ENCODE results near the gene SPTSSA. TPM values are rescaled to one million over a fixed set of nuclear protein-coding genes. Genes with fewer than 3 reads are reported as not detected.
"Not testable (repeated sequence)": the region's sequence is repeated elsewhere in the genome, so short reads cannot be mapped to it uniquely, and the experiment has no call there.

Gene SPTSSA
- polyA plus RNA-seq (2012; ENCODE audit: low read depth, missing spikeins) = 12.9 TPM

- TF ChIP-seq TAF1 (IDR thresholded peaks at IDR 0.05; ENCODE audit: low read depth, low read length) (peak; percentile 84; the same call in 1 of the 2 replicates), POLR2A (IDR thresholded peaks at IDR 0.05; ENCODE audit: low read depth, low read length) (peak; percentile 95), POLR2AphosphoS5 (IDR thresholded peaks at IDR 0.05; ENCODE audit: low read depth, low read length) (peak; percentile 94), SPI1 (IDR thresholded peaks at IDR 0.05; ENCODE audit: low read depth, low read length) (no peak), PAX5 (IDR thresholded peaks at IDR 0.05; ENCODE audit: insufficient read depth, low read length, severe bottlenecking) (no peak), POU2F2 (IDR thresholded peaks at IDR 0.05; ENCODE audit: low read depth, low read length) (0 out of 2 replicates have a peak, but pooled peaks have one; percentile 55)
- DNase-seq (ENCODE audit: insufficient read length, low spot score) (peak; percentile 96), FAIRE-seq (peak; percentile 92)
Measured at GRCh38 chr14:34462132-34462893, at the start of gene SPTSSA. Gene SPTSSA, minus strand, starts transcription at chr14:34462240. Its CDS starts 33 bp downstream, at chr14:34462207.

- no peak for FAIRE-seq
Measured at GRCh38 chr14:34507884-34508283, 45.8 kb upstream of the SPTSSA start.

GRCh38 chr14:34507459-34507858, 45.4 kb upstream of the SPTSSA start:
- DNase-seq (ENCODE audit: insufficient read length, low spot score) = no peak
- no peak for FAIRE-seq
- TF ChIP-seq POLR2A (IDR thresholded peaks at IDR 0.05; ENCODE audit: low read depth, low read length) (no peak), PAX5 (IDR thresholded peaks at IDR 0.05; ENCODE audit: insufficient read depth, low read length, severe bottlenecking) (no peak), SPI1 (IDR thresholded peaks at IDR 0.05; ENCODE audit: low read depth, low read length) (no peak), POLR2AphosphoS5 (IDR thresholded peaks at IDR 0.05; ENCODE audit: low read depth, low read length) (no peak), TAF1 (IDR thresholded peaks at IDR 0.05; ENCODE audit: low read depth, low read length) (no peak), POU2F2 (IDR thresholded peaks at IDR 0.05; ENCODE audit: low read depth, low read length) (no peak)

More at GRCh38 chr14:34507884-34508283, 45.8 kb upstream of the SPTSSA start:
- TF ChIP-seq TAF1 (IDR thresholded peaks at IDR 0.05; ENCODE audit: low read depth, low read length) (no peak), POU2F2 (IDR thresholded peaks at IDR 0.05; ENCODE audit: low read depth, low read length) (no peak), PAX5 (IDR thresholded peaks at IDR 0.05; ENCODE audit: insufficient read depth, low read length, severe bottlenecking) (no peak), SPI1 (IDR thresholded peaks at IDR 0.05; ENCODE audit: low read depth, low read length) (no peak), POLR2AphosphoS5 (IDR thresholded peaks at IDR 0.05; ENCODE audit: low read depth, low read length) (no peak), POLR2A (IDR thresholded peaks at IDR 0.05; ENCODE audit: low read depth, low read length) (no peak)
- no peak for DNase-seq (ENCODE audit: insufficient read length, low spot score)

- FAIRE-seq; DNase-seq (ENCODE audit: insufficient read length, low spot score): not testable (repeated sequence)
Measured at GRCh38 chr14:34505124-34505491, 43.1 kb upstream of the SPTSSA start.

- DNase-seq (ENCODE audit: insufficient read length, low spot score); FAIRE-seq: not testable (repeated sequence)
Measured at GRCh38 chr14:34504027-34504426, 42.0 kb upstream of the SPTSSA start.

- TF ChIP-seq TAF1 (IDR thresholded peaks at IDR 0.05; ENCODE audit: low read depth, low read length) = no peak
- TF ChIP-seq POLR2A (IDR thresholded peaks at IDR 0.05; ENCODE audit: low read depth, low read length) = no peak
- TF ChIP-seq POU2F2 (IDR thresholded peaks at IDR 0.05; ENCODE audit: low read depth, low read length) = no peak
- TF ChIP-seq SPI1 (IDR thresholded peaks at IDR 0.05; ENCODE audit: low read depth, low read length) = no peak
- no peak for TF ChIP-seq POLR2AphosphoS5 (IDR thresholded peaks at IDR 0.05; ENCODE audit: low read depth, low read length)
- no peak for TF ChIP-seq PAX5 (IDR thresholded peaks at IDR 0.05; ENCODE audit: insufficient read depth, low read length, severe bottlenecking)
- DNase-seq (ENCODE audit: insufficient read length, low spot score) (no peak), FAIRE-seq (no peak)
Measured at GRCh38 chr14:34502545-34503225, 40.6 kb upstream of the SPTSSA start.

GRCh38 chr14:34502001-34502400, 40.0 kb upstream of the SPTSSA start:
- TF ChIP-seq TAF1 (IDR thresholded peaks at IDR 0.05; ENCODE audit: low read depth, low read length) = no peak
- FAIRE-seq (no peak), DNase-seq (ENCODE audit: insufficient read length, low spot score) (no peak)

GRCh38 chr14:34501004-34501580, 39.1 kb upstream of the SPTSSA start:
- DNase-seq (ENCODE audit: insufficient read length, low spot score) (no peak), FAIRE-seq (no peak)
- TF ChIP-seq SPI1 (IDR thresholded peaks at IDR 0.05; ENCODE audit: low read depth, low read length) = no peak
- TF ChIP-seq POU2F2 (IDR thresholded peaks at IDR 0.05; ENCODE audit: low read depth, low read length) = no peak
- no peak for TF ChIP-seq POLR2AphosphoS5 (IDR thresholded peaks at IDR 0.05; ENCODE audit: low read depth, low read length)

- TF ChIP-seq TAF1 (IDR thresholded peaks at IDR 0.05; ENCODE audit: low read depth, low read length) (no peak), PAX5 (IDR thresholded peaks at IDR 0.05; ENCODE audit: insufficient read depth, low read length, severe bottlenecking) (no peak), POLR2A (IDR thresholded peaks at IDR 0.05; ENCODE audit: low read depth, low read length) (no peak), POLR2AphosphoS5 (IDR thresholded peaks at IDR 0.05; ENCODE audit: low read depth, low read length) (no peak), POU2F2 (IDR thresholded peaks at IDR 0.05; ENCODE audit: low read depth, low read length) (no peak), SPI1 (IDR thresholded peaks at IDR 0.05; ENCODE audit: low read depth, low read length) (no peak)
- FAIRE-seq (no peak), DNase-seq (ENCODE audit: insufficient read length, low spot score) (no peak)
Measured at GRCh38 chr14:34498684-34499412, 36.8 kb upstream of the SPTSSA start.
